Measurements from ENCODE around the gene SPPL3. TPM values are rescaled to one million over a fixed set of nuclear protein-coding genes. Genes with fewer than 3 reads are reported as not detected.
A peak's percentile ranks its signal among the peaks of the same experiment; 100 is the strongest.

Gene SPPL3
- total RNA-seq, 1 experiment from 2014 or later: 32.5 TPM

DNA sequence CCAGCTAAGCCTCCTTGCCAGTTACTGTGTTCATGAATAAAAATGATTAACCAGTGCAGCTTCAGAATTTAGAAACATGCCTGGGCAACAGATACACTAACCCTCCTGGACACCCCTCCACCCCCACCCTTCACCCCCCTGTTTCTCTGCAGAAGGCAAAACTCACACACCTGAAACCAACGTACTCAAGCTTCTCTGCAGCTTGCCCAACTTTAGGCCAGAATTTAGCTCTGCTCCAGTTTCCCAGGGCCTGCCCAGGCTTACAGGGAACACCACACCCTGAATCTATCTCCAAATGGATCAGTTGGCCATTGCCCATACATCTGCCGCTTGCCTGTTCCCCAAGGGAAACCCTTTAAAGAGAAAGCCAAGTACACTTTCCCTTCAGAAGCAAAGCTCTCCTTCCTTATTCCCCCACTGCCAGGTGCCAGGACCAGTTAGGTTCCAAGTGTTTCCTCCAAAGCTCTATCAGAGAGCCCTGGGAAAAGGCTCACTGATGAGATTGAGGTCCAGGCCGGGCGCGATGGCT is 1.8 kb upstream of the SPPL3 start (continued):
- TF ChIP-seq, protein P1, sequence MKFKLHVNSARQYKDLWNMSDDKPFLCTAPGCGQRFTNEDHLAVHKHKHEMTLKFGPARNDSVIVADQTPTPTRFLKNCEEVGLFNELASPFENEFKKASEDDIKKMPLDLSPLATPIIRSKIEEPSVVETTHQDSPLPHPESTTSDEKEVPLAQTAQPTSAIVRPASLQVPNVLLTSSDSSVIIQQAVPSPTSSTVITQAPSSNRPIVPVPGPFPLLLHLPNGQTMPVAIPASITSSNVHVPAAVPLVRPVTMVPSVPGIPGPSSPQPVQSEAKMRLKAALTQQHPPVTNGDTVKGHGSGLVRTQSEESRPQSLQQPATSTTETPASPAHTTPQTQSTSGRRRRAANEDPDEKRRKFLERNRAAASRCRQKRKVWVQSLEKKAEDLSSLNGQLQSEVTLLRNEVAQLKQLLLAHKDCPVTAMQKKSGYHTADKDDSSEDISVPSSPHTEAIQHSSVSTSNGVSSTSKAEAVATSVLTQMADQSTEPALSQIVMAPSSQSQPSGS (CRISPR knock-in tag; IDR thresholded peaks at IDR 0.05; ENCODE audit: borderline replicate concordance, low read depth): no peak
- TF ChIP-seq, protein P2, sequence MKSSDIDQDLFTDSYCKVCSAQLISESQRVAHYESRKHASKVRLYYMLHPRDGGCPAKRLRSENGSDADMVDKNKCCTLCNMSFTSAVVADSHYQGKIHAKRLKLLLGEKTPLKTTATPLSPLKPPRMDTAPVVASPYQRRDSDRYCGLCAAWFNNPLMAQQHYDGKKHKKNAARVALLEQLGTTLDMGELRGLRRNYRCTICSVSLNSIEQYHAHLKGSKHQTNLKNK (CRISPR knock-in tag; IDR thresholded peaks at IDR 0.05): no peak

DNA sequence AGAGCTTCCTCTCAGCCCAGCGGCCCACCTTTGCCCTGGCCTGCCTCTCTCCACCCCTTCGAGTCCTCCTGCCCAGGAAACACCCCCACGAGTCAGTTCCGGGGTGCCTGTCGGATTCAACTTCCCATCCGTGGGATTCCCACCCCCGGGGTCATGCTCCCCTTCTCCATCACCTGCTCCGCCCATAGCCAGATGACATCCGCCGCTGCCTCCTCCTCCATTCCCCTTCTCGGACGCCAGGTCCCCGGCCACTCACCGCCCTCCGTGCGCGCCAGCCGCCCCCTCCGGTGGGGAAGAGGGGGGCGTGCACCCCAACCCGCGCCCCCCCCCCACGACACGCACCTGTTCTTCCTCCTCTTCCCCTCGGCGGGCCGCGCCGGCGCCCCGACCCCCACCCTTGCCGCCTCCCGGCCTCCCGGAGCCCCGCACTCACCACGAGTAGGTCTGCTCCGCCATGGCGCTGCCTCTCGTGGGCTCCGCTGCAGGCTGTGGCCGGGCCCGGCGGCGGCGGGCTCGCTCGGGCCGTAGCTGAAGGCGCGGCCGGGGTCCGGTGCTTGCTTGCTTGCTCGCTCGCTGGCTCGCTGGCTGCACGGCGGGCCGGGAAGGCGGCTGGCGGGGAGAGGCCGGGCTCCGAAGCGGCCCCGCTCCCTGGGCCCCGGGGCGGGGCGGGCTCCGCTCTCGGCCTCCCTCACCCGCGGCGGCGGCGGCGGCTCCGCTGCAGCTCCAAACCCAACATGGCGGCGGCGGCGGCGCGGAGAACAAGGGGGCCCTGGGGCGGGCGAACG is 554 bp downstream of the SPPL3 start:
- ChIA-PET CTCF (interaction anchor here (0.6 to 3.2 kb wide), 4 partner anchors 12 to 69 kb away, joined by 3 to 12 read pairs (median 5); no protein-coding TSS in a partner anchor), POLR2A (no interaction called here)
- ATAC-seq: peak; percentile 17
- Mint-ChIP-seq H3K9me3 (no peaks in the 10 kb centered on the region), H3K4me3 (peak overlapping the region; percentile 99), H3K36me3 (peaks cover 4% of the 10 kb centered on the region; the same call in 1 of the 2 replicates), H3K4me1 (peaks cover 22% of the 10 kb centered on the region), H3K27me3 (ENCODE audit: low read depth) (no peaks in the 10 kb centered on the region), H3K27ac (peak overlapping the region; percentile 86)
- DNase-seq (ENCODE audit: low spot score): peak; percentile 35
- TF ChIP-seq, protein P3, sequence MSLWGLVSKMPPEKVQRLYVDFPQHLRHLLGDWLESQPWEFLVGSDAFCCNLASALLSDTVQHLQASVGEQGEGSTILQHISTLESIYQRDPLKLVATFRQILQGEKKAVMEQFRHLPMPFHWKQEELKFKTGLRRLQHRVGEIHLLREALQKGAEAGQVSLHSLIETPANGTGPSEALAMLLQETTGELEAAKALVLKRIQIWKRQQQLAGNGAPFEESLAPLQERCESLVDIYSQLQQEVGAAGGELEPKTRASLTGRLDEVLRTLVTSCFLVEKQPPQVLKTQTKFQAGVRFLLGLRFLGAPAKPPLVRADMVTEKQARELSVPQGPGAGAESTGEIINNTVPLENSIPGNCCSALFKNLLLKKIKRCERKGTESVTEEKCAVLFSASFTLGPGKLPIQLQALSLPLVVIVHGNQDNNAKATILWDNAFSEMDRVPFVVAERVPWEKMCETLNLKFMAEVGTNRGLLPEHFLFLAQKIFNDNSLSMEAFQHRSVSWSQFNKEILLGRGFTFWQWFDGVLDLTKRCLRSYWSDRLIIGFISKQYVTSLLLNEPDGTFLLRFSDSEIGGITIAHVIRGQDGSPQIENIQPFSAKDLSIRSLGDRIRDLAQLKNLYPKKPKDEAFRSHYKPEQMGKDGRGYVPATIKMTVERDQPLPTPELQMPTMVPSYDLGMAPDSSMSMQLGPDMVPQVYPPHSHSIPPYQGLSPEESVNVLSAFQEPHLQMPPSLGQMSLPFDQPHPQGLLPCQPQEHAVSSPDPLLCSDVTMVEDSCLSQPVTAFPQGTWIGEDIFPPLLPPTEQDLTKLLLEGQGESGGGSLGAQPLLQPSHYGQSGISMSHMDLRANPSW (CRISPR knock-in tag; conservative IDR thresholded peaks at IDR 0.05; ENCODE audit: low read depth): no peak
- TF ChIP-seq ATF1 (CRISPR knock-in tag; IDR thresholded peaks at IDR 0.05) (no peak), NFE2L1 (CRISPR knock-in tag; IDR thresholded peaks at IDR 0.05) (no peak), JUN (CRISPR knock-in tag; IDR thresholded peaks at IDR 0.05) (no peak), TCF7 (CRISPR knock-in tag; IDR thresholded peaks at IDR 0.05; ENCODE audit: low read depth) (0 out of 2 replicates have a peak, but pooled peaks have one; percentile 46), TEAD4 (CRISPR knock-in tag; IDR thresholded peaks at IDR 0.05) (no peak), SP1 (CRISPR knock-in tag; conservative IDR thresholded peaks at IDR 0.05) (no peak), CBFB (CRISPR knock-in tag; IDR thresholded peaks at IDR 0.05; ENCODE audit: low read depth) (no peak), NFYB (CRISPR knock-in tag; conservative IDR thresholded peaks at IDR 0.05; ENCODE audit: low read depth) (0 out of 2 replicates have a peak, but pooled peaks have one; percentile 26), MYBL2 (CRISPR knock-in tag; IDR thresholded peaks at IDR 0.05) (no peak), ESRRA (CRISPR knock-in tag; IDR thresholded peaks at IDR 0.05; ENCODE audit: borderline replicate concordance) (no peak), FOXP1 (CRISPR knock-in tag; IDR thresholded peaks at IDR 0.05; ENCODE audit: borderline replicate concordance) (no peak), ZNF219 (CRISPR knock-in tag; IDR thresholded peaks at IDR 0.05; ENCODE audit: borderline replicate concordance) (no peak)
- TF ChIP-seq, protein P4, sequence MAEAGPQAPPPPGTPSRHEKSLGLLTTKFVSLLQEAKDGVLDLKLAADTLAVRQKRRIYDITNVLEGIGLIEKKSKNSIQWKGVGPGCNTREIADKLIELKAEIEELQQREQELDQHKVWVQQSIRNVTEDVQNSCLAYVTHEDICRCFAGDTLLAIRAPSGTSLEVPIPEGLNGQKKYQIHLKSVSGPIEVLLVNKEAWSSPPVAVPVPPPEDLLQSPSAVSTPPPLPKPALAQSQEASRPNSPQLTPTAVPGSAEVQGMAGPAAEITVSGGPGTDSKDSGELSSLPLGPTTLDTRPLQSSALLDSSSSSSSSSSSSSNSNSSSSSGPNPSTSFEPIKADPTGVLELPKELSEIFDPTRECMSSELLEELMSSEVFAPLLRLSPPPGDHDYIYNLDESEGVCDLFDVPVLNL (CRISPR knock-in tag; IDR thresholded peaks at IDR 0.05; ENCODE audit: borderline replicate concordance, low read depth): peak; percentile 61; the same call in 1 of the 2 replicates
- TF ChIP-seq, protein P5, sequence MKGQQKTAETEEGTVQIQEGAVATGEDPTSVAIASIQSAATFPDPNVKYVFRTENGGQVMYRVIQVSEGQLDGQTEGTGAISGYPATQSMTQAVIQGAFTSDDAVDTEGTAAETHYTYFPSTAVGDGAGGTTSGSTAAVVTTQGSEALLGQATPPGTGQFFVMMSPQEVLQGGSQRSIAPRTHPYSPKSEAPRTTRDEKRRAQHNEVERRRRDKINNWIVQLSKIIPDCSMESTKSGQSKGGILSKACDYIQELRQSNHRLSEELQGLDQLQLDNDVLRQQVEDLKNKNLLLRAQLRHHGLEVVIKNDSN (CRISPR knock-in tag; IDR thresholded peaks at IDR 0.05): 0 out of 2 replicates have a peak, but pooled peaks have one; percentile 19
- TF ChIP-seq, protein P1 (CRISPR knock-in tag; IDR thresholded peaks at IDR 0.05; ENCODE audit: borderline replicate concordance, low read depth): no peak
- TF ChIP-seq, protein P6, sequence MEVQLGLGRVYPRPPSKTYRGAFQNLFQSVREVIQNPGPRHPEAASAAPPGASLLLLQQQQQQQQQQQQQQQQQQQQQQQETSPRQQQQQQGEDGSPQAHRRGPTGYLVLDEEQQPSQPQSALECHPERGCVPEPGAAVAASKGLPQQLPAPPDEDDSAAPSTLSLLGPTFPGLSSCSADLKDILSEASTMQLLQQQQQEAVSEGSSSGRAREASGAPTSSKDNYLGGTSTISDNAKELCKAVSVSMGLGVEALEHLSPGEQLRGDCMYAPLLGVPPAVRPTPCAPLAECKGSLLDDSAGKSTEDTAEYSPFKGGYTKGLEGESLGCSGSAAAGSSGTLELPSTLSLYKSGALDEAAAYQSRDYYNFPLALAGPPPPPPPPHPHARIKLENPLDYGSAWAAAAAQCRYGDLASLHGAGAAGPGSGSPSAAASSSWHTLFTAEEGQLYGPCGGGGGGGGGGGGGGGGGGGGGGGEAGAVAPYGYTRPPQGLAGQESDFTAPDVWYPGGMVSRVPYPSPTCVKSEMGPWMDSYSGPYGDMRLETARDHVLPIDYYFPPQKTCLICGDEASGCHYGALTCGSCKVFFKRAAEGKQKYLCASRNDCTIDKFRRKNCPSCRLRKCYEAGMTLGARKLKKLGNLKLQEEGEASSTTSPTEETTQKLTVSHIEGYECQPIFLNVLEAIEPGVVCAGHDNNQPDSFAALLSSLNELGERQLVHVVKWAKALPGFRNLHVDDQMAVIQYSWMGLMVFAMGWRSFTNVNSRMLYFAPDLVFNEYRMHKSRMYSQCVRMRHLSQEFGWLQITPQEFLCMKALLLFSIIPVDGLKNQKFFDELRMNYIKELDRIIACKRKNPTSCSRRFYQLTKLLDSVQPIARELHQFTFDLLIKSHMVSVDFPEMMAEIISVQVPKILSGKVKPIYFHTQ (CRISPR knock-in tag; IDR thresholded peaks at IDR 0.05): no peak
- TF ChIP-seq, protein P7, sequence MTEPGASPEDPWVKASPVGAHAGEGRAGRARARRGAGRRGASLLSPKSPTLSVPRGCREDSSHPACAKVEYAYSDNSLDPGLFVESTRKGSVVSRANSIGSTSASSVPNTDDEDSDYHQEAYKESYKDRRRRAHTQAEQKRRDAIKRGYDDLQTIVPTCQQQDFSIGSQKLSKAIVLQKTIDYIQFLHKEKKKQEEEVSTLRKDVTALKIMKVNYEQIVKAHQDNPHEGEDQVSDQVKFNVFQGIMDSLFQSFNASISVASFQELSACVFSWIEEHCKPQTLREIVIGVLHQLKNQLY (CRISPR knock-in tag; IDR thresholded peaks at IDR 0.05): no peak
- TF ChIP-seq, protein P8, sequence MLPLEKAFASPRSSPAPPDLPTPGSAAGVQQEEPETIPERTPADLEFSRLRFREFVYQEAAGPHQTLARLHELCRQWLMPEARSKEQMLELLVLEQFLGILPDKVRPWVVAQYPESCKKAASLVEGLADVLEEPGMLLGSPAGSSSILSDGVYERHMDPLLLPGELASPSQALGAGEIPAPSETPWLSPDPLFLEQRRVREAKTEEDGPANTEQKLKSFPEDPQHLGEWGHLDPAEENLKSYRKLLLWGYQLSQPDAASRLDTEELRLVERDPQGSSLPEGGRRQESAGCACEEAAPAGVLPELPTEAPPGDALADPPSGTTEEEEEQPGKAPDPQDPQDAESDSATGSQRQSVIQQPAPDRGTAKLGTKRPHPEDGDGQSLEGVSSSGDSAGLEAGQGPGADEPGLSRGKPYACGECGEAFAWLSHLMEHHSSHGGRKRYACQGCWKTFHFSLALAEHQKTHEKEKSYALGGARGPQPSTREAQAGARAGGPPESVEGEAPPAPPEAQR (CRISPR knock-in tag; IDR thresholded peaks at IDR 0.05): no peak
